ENCODE results near the gene RDM1. TPM values are rescaled to one million over a fixed set of nuclear protein-coding genes. Genes with fewer than 3 reads are reported as not detected.

The RDM1 gene
- total RNA-seq, 4 donors from 2014 or later: not detected

DNA sequence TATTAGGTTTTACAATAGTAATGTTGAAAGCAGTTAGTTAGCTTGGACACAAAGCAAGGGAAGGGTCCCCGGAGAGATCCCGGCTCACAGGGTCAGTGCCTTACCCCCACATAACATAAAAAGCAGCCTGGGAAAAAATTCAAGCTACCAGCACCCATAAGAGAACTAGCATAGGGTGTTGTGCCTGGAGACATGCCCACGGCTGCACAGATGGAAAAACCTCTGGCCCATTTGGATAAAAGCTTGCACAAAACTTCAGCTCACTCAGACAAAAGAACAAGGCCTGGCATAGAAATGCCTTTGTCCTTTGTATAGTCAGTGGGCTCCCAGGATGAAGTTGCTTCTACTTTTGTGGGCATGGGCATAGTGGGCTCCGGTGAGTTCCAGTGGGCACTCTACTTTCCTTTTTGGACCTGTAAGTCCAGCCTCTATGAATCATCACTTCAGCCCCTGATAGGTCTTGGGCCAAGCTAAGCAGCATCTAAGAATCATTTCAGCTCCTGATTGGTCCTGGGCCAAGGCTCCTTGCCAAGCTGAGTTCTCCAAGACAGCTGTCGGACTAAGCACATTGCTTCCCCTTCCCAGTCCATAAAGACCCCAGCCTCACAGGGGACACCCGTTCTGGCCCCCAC lies 1.3 kb upstream of the RDM1 start:
- no peak for DNase-seq
- Histone ChIP-seq H3K4me3 (no peak overlapping the region), H3K9me3 (no peaks in the 10 kb centered on the region), H3K36me3 (no peaks in the 10 kb centered on the region), H3K27me3 (peaks cover 16 to 30% (median 22%) of the 10 kb centered on the region in 3 donors), H3K27ac (no peak overlapping the region), H3K4me1 (no peaks in the 10 kb centered on the region)
- intact Hi-C loops (cut with DNase I; ENCODE audit: low total_unique reads) (no loop called here), in situ Hi-C loops (cut with MboI; ENCODE audit: low sequenced_read_pairs in 4 of 4) (no loop called here)
- TF ChIP-seq, protein P1, sequence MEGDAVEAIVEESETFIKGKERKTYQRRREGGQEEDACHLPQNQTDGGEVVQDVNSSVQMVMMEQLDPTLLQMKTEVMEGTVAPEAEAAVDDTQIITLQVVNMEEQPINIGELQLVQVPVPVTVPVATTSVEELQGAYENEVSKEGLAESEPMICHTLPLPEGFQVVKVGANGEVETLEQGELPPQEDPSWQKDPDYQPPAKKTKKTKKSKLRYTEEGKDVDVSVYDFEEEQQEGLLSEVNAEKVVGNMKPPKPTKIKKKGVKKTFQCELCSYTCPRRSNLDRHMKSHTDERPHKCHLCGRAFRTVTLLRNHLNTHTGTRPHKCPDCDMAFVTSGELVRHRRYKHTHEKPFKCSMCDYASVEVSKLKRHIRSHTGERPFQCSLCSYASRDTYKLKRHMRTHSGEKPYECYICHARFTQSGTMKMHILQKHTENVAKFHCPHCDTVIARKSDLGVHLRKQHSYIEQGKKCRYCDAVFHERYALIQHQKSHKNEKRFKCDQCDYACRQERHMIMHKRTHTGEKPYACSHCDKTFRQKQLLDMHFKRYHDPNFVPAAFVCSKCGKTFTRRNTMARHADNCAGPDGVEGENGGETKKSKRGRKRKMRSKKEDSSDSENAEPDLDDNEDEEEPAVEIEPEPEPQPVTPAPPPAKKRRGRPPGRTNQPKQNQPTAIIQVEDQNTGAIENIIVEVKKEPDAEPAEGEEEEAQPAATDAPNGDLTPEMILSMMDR (IDR thresholded peaks at IDR 0.05 in 4 of 5, conservative IDR thresholded peaks at IDR 0.05 in 1 of 5): no peak
- TF ChIP-seq POLR2A (IDR thresholded peaks at IDR 0.05): no peak
- ATAC-seq: no peak

DNA sequence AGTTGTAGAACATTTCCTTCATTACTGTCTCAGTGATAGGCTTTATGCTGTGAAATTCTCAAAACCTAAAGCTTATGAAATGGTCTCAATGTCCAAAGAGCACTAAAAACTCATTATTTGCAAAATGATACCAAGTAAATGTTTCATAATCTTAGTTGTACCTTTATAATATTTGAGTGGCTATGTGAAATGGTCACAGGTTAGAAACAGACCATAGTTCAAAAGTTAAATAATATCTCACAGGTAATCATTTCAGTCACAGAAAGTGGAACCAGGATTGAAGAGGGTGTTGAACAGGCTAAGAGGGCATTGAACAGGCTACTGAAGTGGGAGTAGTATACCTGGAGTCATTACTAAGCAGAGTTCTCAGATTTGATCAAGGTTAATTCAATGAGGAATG lies 2.9 kb downstream of the RDM1 start:
- intact Hi-C loops (cut with DNase I; ENCODE audit: low total_unique reads): no loop called here
- H3K27me3 ChIP-seq: peaks cover 18 to 30% (median 22%) of the 10 kb centered on the region in 3 donors

DNA sequence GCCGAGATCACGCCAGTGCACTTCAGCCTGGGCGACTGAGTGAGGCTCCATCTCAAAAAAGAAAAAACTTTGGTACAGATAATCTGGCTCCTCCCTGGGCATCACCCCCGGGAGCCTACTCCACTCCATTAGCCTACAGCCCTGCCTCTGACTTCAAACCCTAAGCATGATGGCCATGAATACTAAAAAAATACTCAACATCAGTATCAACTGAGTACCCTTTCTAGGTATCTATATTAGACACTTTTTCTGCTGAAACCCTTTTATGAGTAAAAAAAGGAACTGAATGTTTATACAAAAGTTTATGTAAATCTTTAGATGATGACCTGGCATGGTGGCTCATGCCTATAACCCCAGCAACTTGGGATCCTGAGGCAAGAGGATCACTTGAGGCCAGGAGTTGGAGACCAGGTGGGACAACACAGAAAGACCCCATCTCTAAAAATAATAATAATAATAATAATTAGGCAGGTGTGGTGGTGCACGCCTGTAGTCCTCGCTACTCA lies 6.9 kb downstream of the RDM1 start:
- intact Hi-C loops (cut with DNase I; ENCODE audit: low total_unique reads): no loop called here
- Histone ChIP-seq H3K36me3 (no peaks in the 10 kb centered on the region), H3K9me3 (no peaks in the 10 kb centered on the region), H3K4me3 (no peak overlapping the region), H3K4me1 (no peaks in the 10 kb centered on the region), H3K27ac (no peak overlapping the region), H3K27me3 (peaks cover 0 to 8% (median 5%) of the 10 kb centered on the region in 3 donors)
- ATAC-seq (no peak), DNase-seq (no peak)
- in situ Hi-C loops (cut with MboI; ENCODE audit: low sequenced_read_pairs in 4 of 4): no loop called here
- no peak for TF ChIP-seq POLR2A (IDR thresholded peaks at IDR 0.05)
- TF ChIP-seq, protein P1 (IDR thresholded peaks at IDR 0.05 in 4 of 5, conservative IDR thresholded peaks at IDR 0.05 in 1 of 5): no peak

More for the DNA sequence above, 2.9 kb downstream of the RDM1 start:
- Histone ChIP-seq H3K27ac (no peak overlapping the region), H3K36me3 (no peaks in the 10 kb centered on the region), H3K4me1 (no peaks in the 10 kb centered on the region), H3K9me3 (no peaks in the 10 kb centered on the region), H3K4me3 (no peak overlapping the region)
- in situ Hi-C loops (cut with MboI; ENCODE audit: low sequenced_read_pairs in 4 of 4): no loop called here
- DNase-seq (no peak), ATAC-seq (no peak)
- no peak for TF ChIP-seq POLR2A (IDR thresholded peaks at IDR 0.05)

DNA sequence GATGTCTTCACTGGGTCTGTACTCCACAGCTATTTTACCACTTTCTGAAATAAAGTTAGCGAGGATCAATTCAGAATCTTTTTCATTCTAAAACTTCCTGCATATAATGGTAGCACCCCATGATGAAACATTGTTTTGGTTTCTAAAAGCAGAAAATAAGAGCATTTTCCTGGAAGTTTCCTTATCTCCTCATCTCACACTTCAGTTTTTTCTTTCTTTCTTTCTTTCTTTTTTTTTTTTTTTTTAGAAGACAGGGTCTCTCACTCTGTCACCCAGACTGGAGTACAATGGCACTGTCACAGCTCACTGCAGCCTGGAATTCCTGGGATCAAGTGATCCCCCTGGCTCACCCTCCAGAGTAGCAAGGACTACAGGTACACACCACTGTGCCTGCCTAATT lies 10.3 kb downstream of the RDM1 start:
- no peaks in the 10 kb centered on the region for H3K9me3 ChIP-seq
- H3K36me3 ChIP-seq: no peaks in the 10 kb centered on the region
- no peaks in the 10 kb centered on the region for H3K4me1 ChIP-seq
- DNase-seq (no peak), ATAC-seq (no peak)
- no peak overlapping the region for H3K4me3 ChIP-seq
- intact Hi-C loops (cut with DNase I; ENCODE audit: low total_unique reads): no loop called here
- H3K27me3 ChIP-seq: peaks cover 0 to 2% (median 0%) of the 10 kb centered on the region in 3 donors
- no peak overlapping the region for H3K27ac ChIP-seq
- TF ChIP-seq, protein P1 (IDR thresholded peaks at IDR 0.05 in 4 of 5, conservative IDR thresholded peaks at IDR 0.05 in 1 of 5): no peak
- TF ChIP-seq POLR2A (IDR thresholded peaks at IDR 0.05): no peak
- in situ Hi-C loops (cut with MboI; ENCODE audit: low sequenced_read_pairs in 4 of 4): no loop called here

DNA sequence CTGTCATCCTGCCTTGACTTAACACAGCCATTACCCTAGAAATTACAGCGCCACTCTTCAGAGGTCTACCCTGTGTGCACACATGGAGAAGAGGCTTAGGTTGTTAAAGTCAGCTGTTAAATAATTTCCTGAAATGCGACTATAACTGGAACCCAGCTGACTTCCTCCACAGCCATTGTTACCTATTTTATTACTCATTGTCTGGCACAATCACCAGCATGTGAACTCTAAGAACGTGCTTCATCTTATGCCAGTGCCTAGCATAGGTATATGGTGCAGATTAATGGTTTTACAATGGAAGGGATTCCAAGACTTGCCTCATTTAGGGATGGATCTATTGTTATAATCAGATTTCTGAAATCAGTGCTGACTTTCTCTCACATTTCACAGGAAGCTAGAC lies 11.9 kb downstream of the RDM1 start:
- Histone ChIP-seq H3K27me3 (peaks cover 0 to 2% (median 0%) of the 10 kb centered on the region in 3 donors), H3K4me1 (no peaks in the 10 kb centered on the region), H3K27ac (no peak overlapping the region), H3K36me3 (no peaks in the 10 kb centered on the region), H3K4me3 (no peak overlapping the region), H3K9me3 (no peaks in the 10 kb centered on the region)
- DNase-seq (no peak), ATAC-seq (no peak)
- intact Hi-C loops (cut with DNase I; ENCODE audit: low total_unique reads): no loop called here
- TF ChIP-seq, protein P1 (IDR thresholded peaks at IDR 0.05 in 4 of 5, conservative IDR thresholded peaks at IDR 0.05 in 1 of 5): no peak
- no peak for TF ChIP-seq POLR2A (IDR thresholded peaks at IDR 0.05)
- in situ Hi-C loops (cut with MboI; ENCODE audit: low sequenced_read_pairs in 4 of 4): no loop called here

Data from gastrocnemius medialis (tissue), 4 donors.